HepG2 (cell line): Measurements from ENCODE around the gene CFAP43. TPM values are rescaled to one million over a fixed set of nuclear protein-coding genes. Genes with fewer than 3 reads are reported as not detected.

Source experiments
- EHMT2 ChIP-seq: fragments of 200-600 bp; sonication (generic); IDR thresholded peaks from 2 replicates; pipeline ENCODE4 v1.7.0; 2017; ENCODE audit warnings: antibody characterized with exemption, low read depth, low read length, borderline replicate concordance
- HINFP ChIP-seq: sonication (generic); formaldehyde crosslinking; IDR thresholded peaks from 2 replicates; pipeline ENCODE4 v1.4.0; 2020; ENCODE audit warnings: low read depth, mild to moderate bottlenecking, missing genetic modification reagents
- IRF2 ChIP-seq: IDR thresholded peaks from 2 replicates; pipeline ENCODE4 v1.6.1; 2018; ENCODE audit warnings: missing genetic modification reagents, missing compliant biosample characterization
- MEIS1 ChIP-seq: sonication (generic); formaldehyde crosslinking; IDR thresholded peaks from 2 replicates; pipeline ENCODE4 v1.9.0; 2021; ENCODE audit warnings: mild to moderate bottlenecking, missing genetic modification reagents, moderate library complexity, borderline replicate concordance
- PCBP1 ChIP-seq: fragments of 200-400 bp; formaldehyde crosslinking; IDR thresholded peaks from 2 replicates; pipeline ENCODE4 v1.6.1; 2017; ENCODE audit warnings: mild to moderate bottlenecking, low read depth, low read length, borderline replicate concordance
- RBM39 ChIP-seq: fragments of 200-400 bp; formaldehyde crosslinking; IDR thresholded peaks from one replicate; pipeline ENCODE4 v1.6.1; 2018; ENCODE audit warnings: antibody characterized with exemption, mild to moderate bottlenecking, low read depth, low read length; ENCODE audit not compliant: poor library complexity, severe bottlenecking
- TCF12 ChIP-seq, 2 experiments: fragments of 450-650 bp in 1 of 2; sonication (generic) in 1 of 2; formaldehyde crosslinking in 1 of 2; IDR thresholded peaks; 2 replicates each; pipeline versions ENCODE4 v1.6.1 to v1.8.0; 2017 to 2022; ENCODE audit warnings: antibody characterized with exemption in 1 of 2, mild to moderate bottlenecking in 1 of 2, missing genetic modification reagents in 1 of 2, moderate library complexity in 1 of 2
- TEAD3 ChIP-seq: optimal IDR thresholded peaks from 2 replicates; pipeline ENCODE3; 2016; ENCODE audit warnings: borderline replicate concordance
- YY1 ChIP-seq: IDR thresholded peaks from 2 replicates; pipeline ENCODE4 v1.6.1; 2011; ENCODE audit warnings: low read length, low read depth, moderate library complexity, mild to moderate bottlenecking; ENCODE audit not compliant: insufficient read depth, insufficient replicate concordance
- ZBTB14 ChIP-seq: sonication (generic); formaldehyde crosslinking; IDR thresholded peaks from 2 replicates; pipeline ENCODE4 v1.4.0; 2020; ENCODE audit warnings: missing genetic modification reagents
- ZBTB3 ChIP-seq: sonication (generic); formaldehyde crosslinking; IDR thresholded peaks from 2 replicates; pipeline ENCODE4 v1.4.0; 2020; ENCODE audit warnings: low read depth, mild to moderate bottlenecking, moderate library complexity, missing genetic modification reagents, borderline replicate concordance
- ZBTB38 ChIP-seq: sonication (generic); formaldehyde crosslinking; IDR thresholded peaks from 2 replicates; pipeline ENCODE4 v1.5.1; 2020; ENCODE audit warnings: mild to moderate bottlenecking, missing genetic modification reagents
- ZBTB7A ChIP-seq: sonication (generic); formaldehyde crosslinking; IDR thresholded peaks from 2 replicates; pipeline ENCODE4 v1.8.0; 2022; ENCODE audit warnings: mild to moderate bottlenecking, missing genetic modification reagents
- ZNF24 ChIP-seq: fragments of 450-650 bp; IDR thresholded peaks from 2 replicates; pipeline ENCODE4 v1.6.1; 2017; ENCODE audit warnings: antibody characterized with exemption, mild to moderate bottlenecking
- ZNF317 ChIP-seq: sonication (generic); formaldehyde crosslinking; IDR thresholded peaks from 2 replicates; pipeline ENCODE4 v1.5.0; 2020; ENCODE audit warnings: mild to moderate bottlenecking, missing genetic modification reagents
- ZNF350 ChIP-seq: sonication (generic); formaldehyde crosslinking; IDR thresholded peaks from 2 replicates; pipeline ENCODE4 v1.4.0; 2020; ENCODE audit warnings: mild to moderate bottlenecking, low read depth, missing genetic modification reagents, borderline replicate concordance
- ZNF574 ChIP-seq: sonication (generic); formaldehyde crosslinking; IDR thresholded peaks from 2 replicates; pipeline ENCODE4 v1.4.0; 2020; ENCODE audit warnings: missing genetic modification reagents
- polyA plus RNA-seq, 8 experiments: library from polyadenylated mRNA; depleted of rRNA in 3 of 8; stranded (reverse) in 7 of 8; unstranded in 1 of 8; fragments of >200 nt; fragmentation: Illumina TruSeq in 4 of 8; extraction: Trizol in 4 of 8; gene quantifications; 2 replicates each; pipeline versions ENCODE4 v1.2.1 to v1.2.3, GENCODE V29; 2011 to 2016; ENCODE audit warnings: low read depth in 4 of 8, missing spikeins in 1 of 8, mixed read lengths in 1 of 8; ENCODE audit not compliant: insufficient read depth in 1 of 8
- total RNA-seq, 5 experiments: library from RNA; depleted of rRNA; stranded (reverse); fragments of >200 nt; fragmentation: Illumina TruSeq; extraction: Trizol; gene quantifications; 2 replicates each; pipeline ENCODE4 v1.2.3, GENCODE V29; 2016; ENCODE audit warnings: low read depth in 1 of 5

Gene CFAP43
- total and polyA plus RNA-seq, 2 of the 13 experiments (the other 11 are each of a cell fraction or from before 2014, with no cell fraction given): 0.24 to 0.38 TPM

DNA sequence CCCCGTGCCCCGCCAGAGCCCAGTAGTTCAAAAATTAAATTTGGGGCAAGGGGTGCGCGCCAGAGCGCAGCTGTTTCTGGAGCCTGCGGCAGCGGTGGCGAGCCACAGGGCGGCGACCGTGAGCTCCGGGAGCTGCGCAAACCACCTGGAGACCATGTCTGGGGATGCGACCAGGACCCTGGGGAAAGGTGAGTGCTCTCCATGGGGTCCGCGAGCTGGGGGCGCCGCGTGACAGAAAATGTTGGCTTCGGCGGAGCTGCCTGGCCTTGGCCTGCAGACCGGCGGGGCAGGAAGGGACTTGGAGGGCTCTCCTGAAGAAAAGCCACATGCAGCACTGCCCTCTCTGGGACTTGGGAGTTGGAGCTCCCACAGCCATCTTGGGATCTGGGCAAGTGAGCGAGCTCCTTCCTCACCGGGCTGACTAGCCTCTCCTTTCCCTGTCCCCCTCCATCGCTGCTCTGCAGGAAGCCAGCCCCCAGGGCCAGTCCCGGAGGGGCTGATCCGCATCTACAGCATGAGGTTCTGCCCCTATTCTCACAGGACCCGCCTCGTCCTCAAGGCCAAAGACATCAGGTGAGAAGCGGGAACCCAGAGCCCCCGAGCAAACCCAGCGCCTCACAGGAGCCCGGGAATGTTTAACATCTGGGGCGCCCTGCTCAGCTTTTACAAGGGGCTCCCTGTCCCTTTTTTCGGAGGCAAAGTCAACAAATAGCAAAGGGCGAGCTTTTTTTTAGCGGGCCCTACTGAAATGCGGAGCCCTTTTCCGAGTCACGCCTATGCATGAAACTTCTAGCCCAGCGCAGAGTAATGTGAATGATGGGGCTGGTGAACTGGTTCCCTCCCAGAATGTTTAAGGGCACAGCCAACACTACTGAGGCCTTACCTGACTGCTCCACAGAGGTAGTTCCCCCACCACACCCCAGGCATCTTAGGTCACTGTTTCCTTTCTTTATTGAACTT is 42.9 kb upstream of the CFAP43 start (continued):
- peak; percentile 71 for TF ChIP-seq RBM39
- 0 out of 2 replicates have a peak, but pooled peaks have one; percentile 19 for TF ChIP-seq MEIS1 (CRISPR knock-in tag)
- TF ChIP-seq ZBTB14 (CRISPR knock-in tag): no peak
- TF ChIP-seq ZNF24: no peak
- peak; percentile 99 for TF ChIP-seq HINFP (CRISPR knock-in tag)
- peak; percentile 44; the same call in 1 of the 2 replicates for TF ChIP-seq ZNF317 (CRISPR knock-in tag)
- no peak for TF ChIP-seq ZBTB3
- peak; percentile 43 for TF ChIP-seq TEAD3
- 0 out of 2 replicates have a peak, but pooled peaks have one; percentile 47 for TF ChIP-seq PCBP1
- peak; percentile 39; the same call in 1 of the 2 replicates for TF ChIP-seq ZBTB7A
- no peak for TF ChIP-seq EHMT2
- peak; percentile 24; the same call in 1 of the 2 replicates for TF ChIP-seq ZNF574
- TF ChIP-seq ZBTB38 (CRISPR knock-in tag): peak; percentile 32; the same call in 1 of the 2 replicates
- TF ChIP-seq ZNF350: peak; percentile 72; the same call in 1 of the 2 replicates
- peak; percentile 32; the same call in 1 of the 2 replicates for TF ChIP-seq IRF2 (CRISPR knock-in tag)
- peak; percentile 70 for TF ChIP-seq YY1
- no peak for TF ChIP-seq TCF12 (IDR thresholded peaks at IDR 0.05)
- peak; percentile 65; the same call in 1 of the 2 replicates for TF ChIP-seq TCF12 (CRISPR knock-in tag; IDR thresholded peaks at IDR 0.05)
